Activated naive CD8-positive, alpha-beta T cell (primary cell): ENCODE measurements around the gene KNDC1.
"Not testable (repeated sequence)": the region's sequence is repeated elsewhere in the genome, so short reads cannot be mapped to it uniquely, and the experiment has no call there.

Experiments used
- H3K27ac Mint-ChIP-seq: one replicate; pipeline ENCODE4 v1.8.0; 2021; ENCODE audit warnings: mixed read lengths
- H3K27me3 Mint-ChIP-seq: one replicate; pipeline ENCODE4 v1.8.0; 2021; ENCODE audit warnings: mixed read lengths
- H3K36me3 Mint-ChIP-seq: one replicate; pipeline ENCODE4 v1.8.0; 2021; ENCODE audit warnings: mixed read lengths
- H3K4me1 Mint-ChIP-seq: one replicate; pipeline ENCODE4 v1.8.0; 2021; ENCODE audit warnings: low read depth, mixed read lengths
- H3K4me3 Mint-ChIP-seq: one replicate; pipeline ENCODE4 v1.8.0; 2021; ENCODE audit warnings: mild to moderate bottlenecking, mixed read lengths
- H3K9me3 Mint-ChIP-seq: one replicate; pipeline ENCODE4 v1.8.0; 2021; ENCODE audit warnings: low read depth, mixed read lengths

Gene KNDC1

GRCh38 chr10:133144771-133145170, 15.2 kb upstream of the KNDC1 start:
- Mint-ChIP-seq H3K4me1 (no peaks in the 10 kb centered on the region), H3K36me3 (no peaks in the 10 kb centered on the region), H3K27ac (no peak overlapping the region), H3K4me3 (no peak overlapping the region), H3K27me3 (peaks cover 29% of the 10 kb centered on the region), H3K9me3 (peaks cover 11% of the 10 kb centered on the region)

GRCh38 chr10:133150226-133150625, 9.8 kb upstream of the KNDC1 start:
- Mint-ChIP-seq H3K27ac (no peak overlapping the region), H3K36me3 (no peaks in the 10 kb centered on the region), H3K27me3 (peaks cover 24% of the 10 kb centered on the region), H3K4me1 (no peaks in the 10 kb centered on the region), H3K4me3 (no peak overlapping the region), H3K9me3 (peaks cover 11% of the 10 kb centered on the region)

- no peak overlapping the region for H3K27ac Mint-ChIP-seq
- H3K36me3 Mint-ChIP-seq = no peaks in the 10 kb centered on the region
- peaks cover 24% of the 10 kb centered on the region for H3K27me3 Mint-ChIP-seq
- no peak overlapping the region for H3K4me3 Mint-ChIP-seq
- no peaks in the 10 kb centered on the region for H3K4me1 Mint-ChIP-seq
- H3K9me3 Mint-ChIP-seq = peaks cover 11% of the 10 kb centered on the region
Measured at GRCh38 chr10:133150656-133151055, 9.4 kb upstream of the KNDC1 start.

GRCh38 chr10:133151071-133151470, 8.9 kb upstream of the KNDC1 start:
- Mint-ChIP-seq H3K27me3 (peaks cover 23% of the 10 kb centered on the region), H3K9me3 (peaks cover 11% of the 10 kb centered on the region)
- H3K27ac Mint-ChIP-seq, H3K4me1 Mint-ChIP-seq, H3K4me3 Mint-ChIP-seq, H3K36me3 Mint-ChIP-seq: not testable (repeated sequence)

GRCh38 chr10:133151543-133151972, 8.5 kb upstream of the KNDC1 start:
- no peaks in the 10 kb centered on the region for H3K36me3 Mint-ChIP-seq
- peaks cover 18% of the 10 kb centered on the region for H3K27me3 Mint-ChIP-seq
- no peak overlapping the region for H3K4me3 Mint-ChIP-seq
- H3K9me3 Mint-ChIP-seq = peaks cover 11% of the 10 kb centered on the region
- H3K27ac Mint-ChIP-seq = no peak overlapping the region
- no peaks in the 10 kb centered on the region for H3K4me1 Mint-ChIP-seq

GRCh38 chr10:133154411-133154810, 5.6 kb upstream of the KNDC1 start:
- H3K4me1 Mint-ChIP-seq = no peaks in the 10 kb centered on the region
- H3K27me3 Mint-ChIP-seq = peaks cover 10% of the 10 kb centered on the region
- H3K9me3 Mint-ChIP-seq = no peaks in the 10 kb centered on the region
- no peaks in the 10 kb centered on the region for H3K36me3 Mint-ChIP-seq
- no peak overlapping the region for H3K27ac Mint-ChIP-seq
- H3K4me3 Mint-ChIP-seq = no peak overlapping the region

GRCh38 chr10:133154996-133155778, 4.8 kb upstream of the KNDC1 start:
- Mint-ChIP-seq H3K4me3 (no peak overlapping the region), H3K9me3 (no peaks in the 10 kb centered on the region), H3K27ac (no peak overlapping the region), H3K27me3 (peaks cover 6% of the 10 kb centered on the region), H3K4me1 (no peaks in the 10 kb centered on the region), H3K36me3 (no peaks in the 10 kb centered on the region)

- Mint-ChIP-seq H3K27me3 (peaks cover 3% of the 10 kb centered on the region), H3K36me3 (no peaks in the 10 kb centered on the region), H3K4me3 (no peak overlapping the region)
Measured at GRCh38 chr10:133156674-133157579, 3.1 kb upstream of the KNDC1 start.

GRCh38 chr10:133157662-133158436, 2.2 kb upstream of the KNDC1 start:
- Mint-ChIP-seq H3K4me3 (no peak overlapping the region), H3K4me1 (no peaks in the 10 kb centered on the region), H3K36me3 (no peaks in the 10 kb centered on the region), H3K9me3 (no peaks in the 10 kb centered on the region), H3K27me3 (peaks cover 4% of the 10 kb centered on the region), H3K27ac (no peak overlapping the region)

More at GRCh38 chr10:133156674-133157579, 3.1 kb upstream of the KNDC1 start:
- Mint-ChIP-seq H3K9me3 (no peaks in the 10 kb centered on the region), H3K27ac (no peak overlapping the region), H3K4me1 (no peaks in the 10 kb centered on the region)

- no peaks in the 10 kb centered on the region for H3K4me1 Mint-ChIP-seq
- no peak overlapping the region for H3K27ac Mint-ChIP-seq
- peaks cover 6% of the 10 kb centered on the region for H3K27me3 Mint-ChIP-seq
- no peaks in the 10 kb centered on the region for H3K9me3 Mint-ChIP-seq
- no peak overlapping the region for H3K4me3 Mint-ChIP-seq
- no peaks in the 10 kb centered on the region for H3K36me3 Mint-ChIP-seq
Measured at GRCh38 chr10:133158437-133158755, 1.6 kb upstream of the KNDC1 start.

- peak overlapping the region; percentile 20 for H3K4me3 Mint-ChIP-seq
- H3K4me1 Mint-ChIP-seq = no peaks in the 10 kb centered on the region
- peaks cover 6% of the 10 kb centered on the region for H3K27me3 Mint-ChIP-seq
- H3K9me3 Mint-ChIP-seq = no peaks in the 10 kb centered on the region
- H3K27ac Mint-ChIP-seq = no peak overlapping the region
- no peaks in the 10 kb centered on the region for H3K36me3 Mint-ChIP-seq
Measured at GRCh38 chr10:133158756-133159610, 1.0 kb upstream of the KNDC1 start.

GRCh38 chr10:133159611-133159949, 439 bp upstream of the KNDC1 start:
- Mint-ChIP-seq H3K36me3 (no peaks in the 10 kb centered on the region), H3K4me3 (no peak overlapping the region), H3K4me1 (no peaks in the 10 kb centered on the region), H3K27ac (no peak overlapping the region), H3K27me3 (peaks cover 6% of the 10 kb centered on the region), H3K9me3 (no peaks in the 10 kb centered on the region)

GRCh38 chr10:133160826-133161471, 930 bp downstream of the KNDC1 start:
- no peaks in the 10 kb centered on the region for H3K9me3 Mint-ChIP-seq
- no peaks in the 10 kb centered on the region for H3K4me1 Mint-ChIP-seq
- H3K27me3 Mint-ChIP-seq = peaks cover 6% of the 10 kb centered on the region
- no peaks in the 10 kb centered on the region for H3K36me3 Mint-ChIP-seq
- H3K4me3 Mint-ChIP-seq = peak overlapping the region; percentile 30
- no peak overlapping the region for H3K27ac Mint-ChIP-seq
